K562 (cell line): ENCODE measurements around the gene DOK3.

ENCODE experiments used
- CREM ChIP-seq: IDR thresholded peaks from 2 replicates; pipeline ENCODE4 v1.6.1; 2014; ENCODE audit warnings: antibody characterized with exemption, low read depth
- GTF2F1 ChIP-seq: IDR thresholded peaks from 2 replicates; pipeline ENCODE4 v1.6.1; 2011; ENCODE audit warnings: low read depth, low read length, improper control_type of control experiment
- HDAC8 ChIP-seq: fragments of 450-650 bp; IDR thresholded peaks from 2 replicates; pipeline ENCODE4 v1.6.1; 2016; ENCODE audit warnings: mild to moderate bottlenecking, missing genetic modification characterization, moderate library complexity, missing compliant biosample characterization
- RBM39 ChIP-seq: fragments of 200-400 bp; formaldehyde crosslinking; optimal IDR thresholded peaks from 2 replicates; pipeline ENCODE3; 2018; ENCODE audit warnings: low read depth, low read length
- TF ChIP-seq, protein P1 (sequence below), 3 experiments: IDR thresholded peaks in 2 of 3; conservative IDR thresholded peaks in 1 of 3; 2 replicates each; pipeline ENCODE4 v1.5.1; 2011 to 2012; ENCODE audit warnings: low read length in 3 of 3, mild to moderate bottlenecking in 3 of 3, control low read depth in 2 of 3, improper control_type of control experiment in 1 of 3, inconsistent platforms in 1 of 3, low read depth in 1 of 3, mixed read lengths in 1 of 3, moderate library complexity in 1 of 3; ENCODE audit not compliant: insufficient read depth in 2 of 3
- TF ChIP-seq, protein P2 (sequence below): fragments of 200-800 bp; sonication (Bioruptor generic); IDR thresholded peaks from 2 replicates; pipeline ENCODE4 v1.6.1; 2016; ENCODE audit warnings: missing genetic modification characterization, missing compliant biosample characterization

DNA sequence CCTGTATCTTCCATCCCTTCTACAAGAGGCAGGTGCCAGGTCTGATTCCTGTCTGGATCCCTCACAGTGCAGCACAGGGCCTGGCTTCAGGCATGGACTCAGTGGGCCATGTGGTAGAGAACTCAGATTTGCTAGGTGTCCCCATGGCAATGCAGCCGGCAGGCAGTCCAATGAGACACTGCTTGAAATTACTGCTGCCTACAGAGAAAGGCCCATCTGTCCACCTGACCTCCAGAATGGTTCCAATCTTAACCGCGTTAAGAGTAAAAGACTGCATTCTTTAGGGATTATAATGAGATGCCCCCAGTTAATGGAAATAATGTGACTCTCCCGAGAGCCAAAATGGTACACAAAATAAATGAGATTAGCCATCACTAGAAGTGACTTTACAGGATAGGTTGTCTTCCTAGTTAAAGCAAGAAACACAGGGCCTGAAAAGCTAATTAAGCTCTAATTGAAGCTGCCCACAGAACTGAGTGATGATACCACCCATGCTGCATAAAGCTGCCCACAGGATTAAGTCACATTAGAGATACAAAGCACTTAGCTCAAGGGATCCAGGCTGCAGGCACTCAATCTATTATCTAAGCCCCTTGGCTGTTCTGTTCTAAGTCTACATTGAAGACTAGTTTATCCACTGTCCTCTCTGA lies 33.3 kb upstream of the DOK3 start:
- TF ChIP-seq CREM (no peak), HDAC8 (no peak), RBM39 (no peak), GTF2F1 (no peak)
- TF ChIP-seq, protein P1, sequence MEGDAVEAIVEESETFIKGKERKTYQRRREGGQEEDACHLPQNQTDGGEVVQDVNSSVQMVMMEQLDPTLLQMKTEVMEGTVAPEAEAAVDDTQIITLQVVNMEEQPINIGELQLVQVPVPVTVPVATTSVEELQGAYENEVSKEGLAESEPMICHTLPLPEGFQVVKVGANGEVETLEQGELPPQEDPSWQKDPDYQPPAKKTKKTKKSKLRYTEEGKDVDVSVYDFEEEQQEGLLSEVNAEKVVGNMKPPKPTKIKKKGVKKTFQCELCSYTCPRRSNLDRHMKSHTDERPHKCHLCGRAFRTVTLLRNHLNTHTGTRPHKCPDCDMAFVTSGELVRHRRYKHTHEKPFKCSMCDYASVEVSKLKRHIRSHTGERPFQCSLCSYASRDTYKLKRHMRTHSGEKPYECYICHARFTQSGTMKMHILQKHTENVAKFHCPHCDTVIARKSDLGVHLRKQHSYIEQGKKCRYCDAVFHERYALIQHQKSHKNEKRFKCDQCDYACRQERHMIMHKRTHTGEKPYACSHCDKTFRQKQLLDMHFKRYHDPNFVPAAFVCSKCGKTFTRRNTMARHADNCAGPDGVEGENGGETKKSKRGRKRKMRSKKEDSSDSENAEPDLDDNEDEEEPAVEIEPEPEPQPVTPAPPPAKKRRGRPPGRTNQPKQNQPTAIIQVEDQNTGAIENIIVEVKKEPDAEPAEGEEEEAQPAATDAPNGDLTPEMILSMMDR (IDR thresholded peaks at IDR 0.05 in 2 of 3, conservative IDR thresholded peaks at IDR 0.05 in 1 of 3; ENCODE audit: insufficient read depth in 2 of 3, low read depth in 1 of 3, low read length in 3 of 3): no peak
- TF ChIP-seq, protein P2, sequence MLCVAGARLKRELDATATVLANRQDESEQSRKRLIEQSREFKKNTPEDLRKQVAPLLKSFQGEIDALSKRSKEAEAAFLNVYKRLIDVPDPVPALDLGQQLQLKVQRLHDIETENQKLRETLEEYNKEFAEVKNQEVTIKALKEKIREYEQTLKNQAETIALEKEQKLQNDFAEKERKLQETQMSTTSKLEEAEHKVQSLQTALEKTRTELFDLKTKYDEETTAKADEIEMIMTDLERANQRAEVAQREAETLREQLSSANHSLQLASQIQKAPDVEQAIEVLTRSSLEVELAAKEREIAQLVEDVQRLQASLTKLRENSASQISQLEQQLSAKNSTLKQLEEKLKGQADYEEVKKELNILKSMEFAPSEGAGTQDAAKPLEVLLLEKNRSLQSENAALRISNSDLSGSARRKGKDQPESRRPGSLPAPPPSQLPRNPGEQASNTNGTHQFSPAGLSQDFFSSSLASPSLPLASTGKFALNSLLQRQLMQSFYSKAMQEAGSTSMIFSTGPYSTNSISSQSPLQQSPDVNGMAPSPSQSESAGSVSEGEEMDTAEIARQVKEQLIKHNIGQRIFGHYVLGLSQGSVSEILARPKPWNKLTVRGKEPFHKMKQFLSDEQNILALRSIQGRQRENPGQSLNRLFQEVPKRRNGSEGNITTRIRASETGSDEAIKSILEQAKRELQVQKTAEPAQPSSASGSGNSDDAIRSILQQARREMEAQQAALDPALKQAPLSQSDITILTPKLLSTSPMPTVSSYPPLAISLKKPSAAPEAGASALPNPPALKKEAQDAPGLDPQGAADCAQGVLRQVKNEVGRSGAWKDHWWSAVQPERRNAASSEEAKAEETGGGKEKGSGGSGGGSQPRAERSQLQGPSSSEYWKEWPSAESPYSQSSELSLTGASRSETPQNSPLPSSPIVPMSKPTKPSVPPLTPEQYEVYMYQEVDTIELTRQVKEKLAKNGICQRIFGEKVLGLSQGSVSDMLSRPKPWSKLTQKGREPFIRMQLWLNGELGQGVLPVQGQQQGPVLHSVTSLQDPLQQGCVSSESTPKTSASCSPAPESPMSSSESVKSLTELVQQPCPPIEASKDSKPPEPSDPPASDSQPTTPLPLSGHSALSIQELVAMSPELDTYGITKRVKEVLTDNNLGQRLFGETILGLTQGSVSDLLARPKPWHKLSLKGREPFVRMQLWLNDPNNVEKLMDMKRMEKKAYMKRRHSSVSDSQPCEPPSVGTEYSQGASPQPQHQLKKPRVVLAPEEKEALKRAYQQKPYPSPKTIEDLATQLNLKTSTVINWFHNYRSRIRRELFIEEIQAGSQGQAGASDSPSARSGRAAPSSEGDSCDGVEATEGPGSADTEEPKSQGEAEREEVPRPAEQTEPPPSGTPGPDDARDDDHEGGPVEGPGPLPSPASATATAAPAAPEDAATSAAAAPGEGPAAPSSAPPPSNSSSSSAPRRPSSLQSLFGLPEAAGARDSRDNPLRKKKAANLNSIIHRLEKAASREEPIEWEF (CRISPR knock-in tag): no peak
